Chondrocyte (in vitro differentiated cells): ENCODE results near the gene DAAM2. TPM values are rescaled to one million over a fixed set of nuclear protein-coding genes. Genes with fewer than 3 reads are reported as not detected.

ENCODE experiments used
- DNase-seq: peaks from one replicate; pipeline ENCODE4 v3.0.0; 2021; ENCODE audit warnings: mixed read lengths, low spot score
- H3K27ac Mint-ChIP-seq: one replicate; pipeline ENCODE4 v1.8.0; 2021; ENCODE audit warnings: mild to moderate bottlenecking, moderate library complexity, mixed read lengths; ENCODE audit not compliant: unreplicated experiment
- H3K27me3 Mint-ChIP-seq: 2 replicates; pipeline ENCODE4 v1.8.0; 2021; ENCODE audit warnings: low read depth, mixed read lengths
- H3K36me3 Mint-ChIP-seq: 2 replicates; pipeline ENCODE4 v1.8.0; 2021; ENCODE audit warnings: low read depth, mixed read lengths
- H3K4me1 Mint-ChIP-seq: 2 replicates; pipeline ENCODE4 v1.8.0; 2021; ENCODE audit warnings: low read depth, mild to moderate bottlenecking, mixed read lengths
- H3K4me3 Mint-ChIP-seq: one replicate; pipeline ENCODE4 v1.8.0; 2021; ENCODE audit warnings: mild to moderate bottlenecking, moderate library complexity, mixed read lengths; ENCODE audit not compliant: unreplicated experiment
- H3K9me3 Mint-ChIP-seq: 2 replicates; pipeline ENCODE4 v1.8.0; 2021; ENCODE audit warnings: low read depth, mixed read lengths
- total RNA-seq: library from RNA; stranded (reverse); gene quantifications from 3 replicates; pipeline ENCODE4 v1.2.1, GENCODE V29; 2021
- TF ChIP-seq, protein P1 (sequence below): fragments of 200-600 bp; sonication (generic); IDR thresholded peaks from 2 replicates; pipeline ENCODE4 v1.5.0; 2021; ENCODE audit warnings: antibody characterized with exemption, mild to moderate bottlenecking, moderate library complexity

DAAM2 gene
- total RNA-seq, 1 donor from 2014 or later = 142 TPM

DNA sequence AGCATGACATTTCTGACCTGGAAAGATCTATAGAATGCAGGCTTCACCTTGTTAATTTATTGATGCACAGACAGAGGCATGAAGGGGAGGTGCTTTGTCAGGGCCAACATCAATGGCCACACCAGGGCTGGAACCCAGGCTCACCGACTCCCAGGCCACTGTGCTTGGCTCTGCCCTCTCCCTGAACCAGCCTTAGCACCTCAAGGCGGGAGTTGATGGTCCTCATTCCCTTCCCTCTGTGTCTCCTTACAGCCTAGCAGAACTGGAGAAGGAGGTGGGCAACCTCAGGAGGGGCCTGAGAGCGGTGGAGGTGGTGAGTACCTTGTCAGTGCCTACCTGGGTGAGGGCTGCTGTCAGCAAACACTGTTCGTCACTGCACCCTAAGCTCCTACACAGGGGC, 106.4 kb downstream of the DAAM2 start:
- H3K36me3 Mint-ChIP-seq = peaks cover 45% of the 10 kb centered on the region

DNA sequence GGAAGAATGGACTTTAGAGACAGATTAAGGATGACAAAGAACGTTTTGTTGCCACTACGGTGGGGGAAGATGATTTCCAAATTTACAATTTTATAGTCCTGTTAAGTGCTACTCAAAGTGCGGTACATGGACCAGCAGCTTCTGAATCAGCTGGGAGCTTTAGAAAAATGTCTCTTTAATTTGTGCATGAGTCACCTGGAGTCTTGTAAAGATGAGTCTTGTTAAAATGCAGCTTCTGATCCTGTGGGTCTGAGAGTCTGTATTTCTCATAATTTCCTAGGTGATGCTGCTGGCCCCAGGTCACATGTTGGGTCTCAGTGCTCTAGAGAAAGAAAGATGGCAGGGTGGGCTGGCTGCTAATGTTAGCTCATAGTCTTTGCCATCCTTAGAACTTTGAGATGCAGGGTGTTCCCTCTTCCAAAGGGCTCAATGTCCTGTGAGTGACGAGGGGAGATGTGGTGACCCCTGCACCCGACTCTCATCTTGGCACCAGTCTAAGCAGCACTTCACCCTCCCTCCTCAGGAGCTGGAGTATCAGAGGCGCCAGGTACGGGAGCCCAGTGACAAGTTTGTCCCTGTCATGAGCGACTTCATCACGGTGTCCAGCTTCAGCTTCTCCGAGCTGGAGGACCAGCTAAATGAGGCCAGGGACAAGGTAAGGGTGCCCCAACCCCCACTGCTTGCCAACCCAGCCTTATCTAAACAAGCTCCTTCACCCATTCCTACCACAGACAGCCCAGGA, 107.5 kb downstream of the DAAM2 start:
- DNase-seq = no peak
- no peaks in the 10 kb centered on the region for H3K27me3 Mint-ChIP-seq
- peak overlapping the region; percentile 57 for H3K27ac Mint-ChIP-seq
- H3K36me3 Mint-ChIP-seq = peaks cover 48% of the 10 kb centered on the region
- H3K9me3 Mint-ChIP-seq = no peaks in the 10 kb centered on the region
- TF ChIP-seq, protein P1, sequence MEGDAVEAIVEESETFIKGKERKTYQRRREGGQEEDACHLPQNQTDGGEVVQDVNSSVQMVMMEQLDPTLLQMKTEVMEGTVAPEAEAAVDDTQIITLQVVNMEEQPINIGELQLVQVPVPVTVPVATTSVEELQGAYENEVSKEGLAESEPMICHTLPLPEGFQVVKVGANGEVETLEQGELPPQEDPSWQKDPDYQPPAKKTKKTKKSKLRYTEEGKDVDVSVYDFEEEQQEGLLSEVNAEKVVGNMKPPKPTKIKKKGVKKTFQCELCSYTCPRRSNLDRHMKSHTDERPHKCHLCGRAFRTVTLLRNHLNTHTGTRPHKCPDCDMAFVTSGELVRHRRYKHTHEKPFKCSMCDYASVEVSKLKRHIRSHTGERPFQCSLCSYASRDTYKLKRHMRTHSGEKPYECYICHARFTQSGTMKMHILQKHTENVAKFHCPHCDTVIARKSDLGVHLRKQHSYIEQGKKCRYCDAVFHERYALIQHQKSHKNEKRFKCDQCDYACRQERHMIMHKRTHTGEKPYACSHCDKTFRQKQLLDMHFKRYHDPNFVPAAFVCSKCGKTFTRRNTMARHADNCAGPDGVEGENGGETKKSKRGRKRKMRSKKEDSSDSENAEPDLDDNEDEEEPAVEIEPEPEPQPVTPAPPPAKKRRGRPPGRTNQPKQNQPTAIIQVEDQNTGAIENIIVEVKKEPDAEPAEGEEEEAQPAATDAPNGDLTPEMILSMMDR = no peak
- peaks cover 4% of the 10 kb centered on the region for H3K4me1 Mint-ChIP-seq
- H3K4me3 Mint-ChIP-seq = no peak overlapping the region

More for the DNA sequence above, 106.4 kb downstream of the DAAM2 start:
- no peak for DNase-seq
- no peaks in the 10 kb centered on the region for H3K27me3 Mint-ChIP-seq
- TF ChIP-seq, protein P1 = no peak
- no peak overlapping the region for H3K4me3 Mint-ChIP-seq
- peaks cover 4% of the 10 kb centered on the region for H3K4me1 Mint-ChIP-seq
- no peaks in the 10 kb centered on the region for H3K9me3 Mint-ChIP-seq
- no peak overlapping the region for H3K27ac Mint-ChIP-seq

DNA sequence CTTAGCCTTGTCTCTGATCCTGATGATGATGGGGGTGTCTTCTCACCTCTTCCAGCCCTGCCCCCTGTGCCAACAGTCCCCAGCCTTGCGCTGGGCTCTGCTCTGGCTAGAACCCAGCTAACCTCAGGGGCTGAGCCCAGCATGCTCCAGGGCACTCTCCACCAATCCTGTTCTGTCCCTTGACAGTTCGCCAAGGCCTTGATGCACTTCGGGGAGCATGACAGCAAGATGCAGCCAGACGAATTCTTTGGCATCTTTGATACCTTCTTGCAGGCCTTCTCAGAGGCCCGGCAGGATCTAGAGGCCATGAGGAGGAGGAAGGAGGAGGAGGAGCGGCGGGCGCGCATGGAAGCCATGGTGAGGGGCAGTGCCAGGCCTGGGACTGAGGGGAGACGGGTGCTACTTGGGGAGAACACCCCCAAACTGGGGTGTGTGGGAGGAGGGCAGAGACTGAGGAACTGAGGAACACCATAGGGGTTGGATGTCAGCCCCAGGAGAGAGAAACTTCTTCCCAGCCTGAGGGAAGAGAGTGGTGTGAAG, 109.0 kb downstream of the DAAM2 start:
- Mint-ChIP-seq H3K4me1 (peaks cover 4% of the 10 kb centered on the region), H3K27me3 (no peaks in the 10 kb centered on the region), H3K9me3 (no peaks in the 10 kb centered on the region), H3K4me3 (no peak overlapping the region), H3K36me3 (peaks cover 55% of the 10 kb centered on the region), H3K27ac (peak overlapping the region; percentile 59)
- TF ChIP-seq, protein P1 = no peak
- no peak for DNase-seq

DNA sequence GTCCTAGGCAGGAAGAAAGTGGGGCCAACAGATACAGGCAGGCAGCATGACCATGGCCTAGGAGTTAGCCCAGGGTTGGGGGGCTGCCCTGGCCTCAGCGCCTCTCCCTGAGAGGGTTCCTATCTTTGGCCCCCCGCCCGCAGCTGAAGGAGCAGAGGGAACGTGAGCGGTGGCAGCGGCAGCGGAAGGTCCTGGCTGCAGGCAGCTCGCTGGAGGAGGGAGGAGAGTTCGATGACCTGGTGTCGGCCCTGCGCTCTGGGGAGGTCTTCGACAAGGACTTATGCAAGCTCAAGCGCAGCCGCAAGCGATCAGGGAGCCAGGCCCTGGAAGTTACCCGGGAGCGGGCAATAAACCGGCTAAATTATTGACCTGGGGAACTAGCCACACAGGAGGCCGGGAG, 109.5 kb downstream of the DAAM2 start:
- Mint-ChIP-seq H3K27ac (peak overlapping the region; percentile 59), H3K27me3 (no peaks in the 10 kb centered on the region), H3K36me3 (peaks cover 54% of the 10 kb centered on the region), H3K9me3 (no peaks in the 10 kb centered on the region), H3K4me3 (no peak overlapping the region), H3K4me1 (peaks cover 4% of the 10 kb centered on the region)
- no peak for DNase-seq
- TF ChIP-seq, protein P1 = no peak

DNA sequence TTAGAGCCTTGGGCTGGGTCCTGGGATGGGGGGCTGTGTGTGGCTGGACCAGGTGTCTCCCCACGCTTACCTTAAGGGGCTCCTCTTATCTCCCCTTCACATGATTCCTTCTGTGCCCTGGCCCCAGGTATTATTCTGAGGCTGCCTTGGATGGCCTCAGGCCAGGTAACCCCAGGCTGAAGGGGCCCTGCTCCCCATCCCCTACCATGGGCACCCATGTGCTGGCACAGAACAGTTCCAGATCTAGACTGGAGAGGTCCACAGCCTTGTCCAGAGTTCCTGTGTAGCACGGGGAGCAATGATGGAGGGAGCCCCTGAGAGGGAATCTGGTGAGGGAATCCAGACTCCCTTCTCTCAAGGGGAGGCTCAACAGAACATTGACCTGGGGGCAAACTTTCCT, 110.0 kb downstream of the DAAM2 start:
- H3K4me1 Mint-ChIP-seq = peaks cover 4% of the 10 kb centered on the region
- TF ChIP-seq, protein P1 = no peak
- no peaks in the 10 kb centered on the region for H3K27me3 Mint-ChIP-seq
- H3K4me3 Mint-ChIP-seq = no peak overlapping the region
- H3K9me3 Mint-ChIP-seq = no peaks in the 10 kb centered on the region
- DNase-seq = no peak
- H3K36me3 Mint-ChIP-seq = peaks cover 51% of the 10 kb centered on the region
- H3K27ac Mint-ChIP-seq = peak overlapping the region; percentile 71
